GM19328 (cell line): ENCODE data around the gene DNAJC9.
"Not testable (repeated sequence)": the region's sequence is repeated elsewhere in the genome, so short reads cannot be mapped to it uniquely, and the experiment has no call there.

ENCODE experiments used
- ATAC-seq: cut with Tn5 transposase; IDR thresholded peaks from one replicate; pipeline ENCODE4 v1.9.1; 2021; ENCODE audit warnings: mild to moderate bottlenecking, moderate library complexity; ENCODE audit not compliant: unreplicated experiment

The DNAJC9 gene

GRCh38 chr10:73246646-73247508 lies at the start of gene DNAJC9:
TSS of gene DNAJC9 (minus strand) at chr10:73247255. CDS start at chr10:73247189, 66 bp downstream.
- ATAC-seq: peak; percentile 76

GRCh38 chr10:73293461-73293860 lies 46.4 kb upstream of the DNAJC9 start:
- no peak for ATAC-seq

GRCh38 chr10:73289958-73290357 lies 42.9 kb upstream of the DNAJC9 start:
- no peak for ATAC-seq

GRCh38 chr10:73287441-73287840 lies 40.4 kb upstream of the DNAJC9 start:
- ATAC-seq: no peak

- no peak for ATAC-seq
These were observed 34.0 kb upstream of the DNAJC9 start for GRCh38 chr10:73281097-73281496.

- no peak for ATAC-seq
These were observed 17.4 kb upstream of the DNAJC9 start for GRCh38 chr10:73264423-73264822.

GRCh38 chr10:73263693-73264347 lies 16.8 kb upstream of the DNAJC9 start:
- ATAC-seq: no peak

GRCh38 chr10:73262880-73263555 lies 16.0 kb upstream of the DNAJC9 start:
- no peak for ATAC-seq

GRCh38 chr10:73262105-73262730 lies 15.2 kb upstream of the DNAJC9 start:
- ATAC-seq: no peak

- ATAC-seq: no peak
These were observed 14.4 kb upstream of the DNAJC9 start for GRCh38 chr10:73261362-73261995.

- ATAC-seq: not testable (repeated sequence)
These were observed 11.6 kb upstream of the DNAJC9 start for GRCh38 chr10:73258612-73259011.

- no peak for ATAC-seq
These were observed 6.1 kb upstream of the DNAJC9 start for GRCh38 chr10:73253225-73253555.

GRCh38 chr10:73252445-73253224 lies 5.6 kb upstream of the DNAJC9 start, which contains the start of gene MRPS16:
TSS of gene MRPS16 (minus strand) at chr10:73252644. CDS start at chr10:73252482, 162 bp downstream.
- ATAC-seq: peak; percentile 70

GRCh38 chr10:73251683-73252444 lies 4.8 kb upstream of the DNAJC9 start:
- ATAC-seq: no peak

- no peak for ATAC-seq
These were observed 1.2 kb upstream of the DNAJC9 start for GRCh38 chr10:73248259-73248724.

GRCh38 chr10:73247509-73248258 lies 629 bp upstream of the DNAJC9 start:
- no peak for ATAC-seq

- ATAC-seq: no peak
These were observed 771 bp downstream of the DNAJC9 start for GRCh38 chr10:73246322-73246645.

GRCh38 chr10:73244866-73245477 lies 2.1 kb downstream of the DNAJC9 start:
- ATAC-seq: no peak
